ENCODE results near the gene C1orf21. TPM values are rescaled to one million over a fixed set of nuclear protein-coding genes. Genes with fewer than 3 reads are reported as not detected.

Gene C1orf21
- total and polyA plus RNA-seq, 2 of the 4 experiments (the other 2 are of a cell fraction) = 6.4 to 9.9 TPM

GRCh38 chr1:184367427-184368038 lies 19.3 kb upstream of the C1orf21 start:
- H4K91ac ChIP-seq (ENCODE audit: insufficient read depth, low read depth, low read length) = no peak overlapping the region
- TF ChIP-seq RCOR1 (IDR thresholded peaks at IDR 0.05; ENCODE audit: insufficient replicate concordance, low read length) (no peak), MAFK (IDR thresholded peaks at IDR 0.05; ENCODE audit: low read depth, low read length) (no peak), MXI1 (IDR thresholded peaks at IDR 0.05; ENCODE audit: borderline replicate concordance, low read depth, low read length) (no peak), FOS (IDR thresholded peaks at IDR 0.05; ENCODE audit: low read depth, low read length) (no peak), NFE2L2 (IDR thresholded peaks at IDR 0.05; ENCODE audit: low read depth, low read length) (no peak), RFX5 (IDR thresholded peaks at IDR 0.05; ENCODE audit: low read depth, low read length) (no peak), RAD21 (IDR thresholded peaks at IDR 0.05; ENCODE audit: low read length) (no peak), POLR2A (IDR thresholded peaks at IDR 0.05; ENCODE audit: low read depth, low read length) (no peak), CHD1 (IDR thresholded peaks at IDR 0.05; ENCODE audit: low read depth, low read length) (no peak), MAZ (IDR thresholded peaks at IDR 0.05; ENCODE audit: borderline replicate concordance, low read depth, low read length) (no peak), BHLHE40 (IDR thresholded peaks at IDR 0.05; ENCODE audit: low read depth, low read length) (no peak), CEBPB (IDR thresholded peaks at IDR 0.05; ENCODE audit: low read depth, low read length) (no peak), SMC3 (IDR thresholded peaks at IDR 0.05; ENCODE audit: low read depth, low read length) (no peak)
- TF ChIP-seq, protein P1, sequence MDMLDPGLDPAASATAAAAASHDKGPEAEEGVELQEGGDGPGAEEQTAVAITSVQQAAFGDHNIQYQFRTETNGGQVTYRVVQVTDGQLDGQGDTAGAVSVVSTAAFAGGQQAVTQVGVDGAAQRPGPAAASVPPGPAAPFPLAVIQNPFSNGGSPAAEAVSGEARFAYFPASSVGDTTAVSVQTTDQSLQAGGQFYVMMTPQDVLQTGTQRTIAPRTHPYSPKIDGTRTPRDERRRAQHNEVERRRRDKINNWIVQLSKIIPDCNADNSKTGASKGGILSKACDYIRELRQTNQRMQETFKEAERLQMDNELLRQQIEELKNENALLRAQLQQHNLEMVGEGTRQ (IDR thresholded peaks at IDR 0.05; ENCODE audit: low read depth, low read length) = no peak
- TF ChIP-seq, protein P2, sequence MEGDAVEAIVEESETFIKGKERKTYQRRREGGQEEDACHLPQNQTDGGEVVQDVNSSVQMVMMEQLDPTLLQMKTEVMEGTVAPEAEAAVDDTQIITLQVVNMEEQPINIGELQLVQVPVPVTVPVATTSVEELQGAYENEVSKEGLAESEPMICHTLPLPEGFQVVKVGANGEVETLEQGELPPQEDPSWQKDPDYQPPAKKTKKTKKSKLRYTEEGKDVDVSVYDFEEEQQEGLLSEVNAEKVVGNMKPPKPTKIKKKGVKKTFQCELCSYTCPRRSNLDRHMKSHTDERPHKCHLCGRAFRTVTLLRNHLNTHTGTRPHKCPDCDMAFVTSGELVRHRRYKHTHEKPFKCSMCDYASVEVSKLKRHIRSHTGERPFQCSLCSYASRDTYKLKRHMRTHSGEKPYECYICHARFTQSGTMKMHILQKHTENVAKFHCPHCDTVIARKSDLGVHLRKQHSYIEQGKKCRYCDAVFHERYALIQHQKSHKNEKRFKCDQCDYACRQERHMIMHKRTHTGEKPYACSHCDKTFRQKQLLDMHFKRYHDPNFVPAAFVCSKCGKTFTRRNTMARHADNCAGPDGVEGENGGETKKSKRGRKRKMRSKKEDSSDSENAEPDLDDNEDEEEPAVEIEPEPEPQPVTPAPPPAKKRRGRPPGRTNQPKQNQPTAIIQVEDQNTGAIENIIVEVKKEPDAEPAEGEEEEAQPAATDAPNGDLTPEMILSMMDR (conservative IDR thresholded peaks at IDR 0.05; ENCODE audit: low read depth, low read length) = no peak
- TF ChIP-seq, protein P3, sequence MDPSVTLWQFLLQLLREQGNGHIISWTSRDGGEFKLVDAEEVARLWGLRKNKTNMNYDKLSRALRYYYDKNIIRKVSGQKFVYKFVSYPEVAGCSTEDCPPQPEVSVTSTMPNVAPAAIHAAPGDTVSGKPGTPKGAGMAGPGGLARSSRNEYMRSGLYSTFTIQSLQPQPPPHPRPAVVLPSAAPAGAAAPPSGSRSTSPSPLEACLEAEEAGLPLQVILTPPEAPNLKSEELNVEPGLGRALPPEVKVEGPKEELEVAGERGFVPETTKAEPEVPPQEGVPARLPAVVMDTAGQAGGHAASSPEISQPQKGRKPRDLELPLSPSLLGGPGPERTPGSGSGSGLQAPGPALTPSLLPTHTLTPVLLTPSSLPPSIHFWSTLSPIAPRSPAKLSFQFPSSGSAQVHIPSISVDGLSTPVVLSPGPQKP (IDR thresholded peaks at IDR 0.05; ENCODE audit: borderline replicate concordance, low read depth, low read length) = no peak
- no peak overlapping the region for H3K14ac ChIP-seq (replicated peaks; ENCODE audit: low read depth, low read length)
- DNase-seq (no peak), ATAC-seq (ENCODE audit: low read depth) (no peak)
- no peak overlapping the region for H3K23ac ChIP-seq (ENCODE audit: low read depth, low read length)
- H3K27me3 ChIP-seq (ENCODE audit: control insufficient read depth, insufficient read depth, low read length) = peaks cover 2% of the 10 kb centered on the region; the same call in 1 of the 2 replicates
- no peak overlapping the region for H2AK9ac ChIP-seq (replicated peaks; ENCODE audit: low read depth, low read length, poor library complexity)
- no peaks in the 10 kb centered on the region for H3K9me3 ChIP-seq (ENCODE audit: control insufficient read depth, insufficient read depth, low read length)
- no peak overlapping the region for H4K5ac ChIP-seq (ENCODE audit: low read depth, low read length)
- no TSS peak for BruUV-seq (replicated peaks)
- H4K20me1 ChIP-seq (ENCODE audit: insufficient read depth, low read length) = no peaks in the 10 kb centered on the region
- WGBS, 2 experiments (ENCODE audit: extremely low coverage in 2 of 2, insufficient read length in 1 of 2) = no CpG with 5 or more reads among the region's 1 CpG
- no peak overlapping the region for H3K9ac ChIP-seq (ENCODE audit: low read depth, low read length)
- H3K27ac ChIP-seq (ENCODE audit: insufficient read depth, low read length) = no peak overlapping the region
- ChIA-PET CTCF (interaction anchor here (2.0 kb wide), 1 partner anchor 12 kb away, joined by 6 read pairs; no protein-coding TSS in a partner anchor), POLR2A (ENCODE audit: unreplicated experiment) (no interaction called here)
- H3K4me3 ChIP-seq (ENCODE audit: insufficient read depth, low read depth, low read length) = no peak overlapping the region
- no peaks in the 10 kb centered on the region for H3K9me1 ChIP-seq (ENCODE audit: insufficient read depth, low read length)
- H3K4me1 ChIP-seq (ENCODE audit: control insufficient read depth, insufficient read depth, low read length) = peaks cover 2% of the 10 kb centered on the region; the same call in 1 of the 2 replicates
- H3K4me2 ChIP-seq (ENCODE audit: low read depth, low read length) = no peak overlapping the region
- no peak overlapping the region for H2BK120ac ChIP-seq (ENCODE audit: low read depth, low read length)
- no peak overlapping the region for H2BK5ac ChIP-seq (ENCODE audit: low read depth, low read length, poor library complexity, severe bottlenecking)
- H2AFZ ChIP-seq (replicated peaks; ENCODE audit: low read length, poor library complexity) = no peak overlapping the region
- no peak overlapping the region for H3K4ac ChIP-seq (ENCODE audit: low read depth, low read length)
- H3K36me3 ChIP-seq (ENCODE audit: control insufficient read depth, insufficient read depth, low read length) = no peaks in the 10 kb centered on the region
- in situ Hi-C loops (cut with MboI; ENCODE audit: low sequenced_read_pairs) (no loop called here), dilution Hi-C loops (cut with HindIII; ENCODE audit: low sequenced_read_pairs, unreplicated experiment) (no loop called here), intact Hi-C loops (cut with micrococcal nuclease) (no loop called here)
- H3K18ac ChIP-seq (ENCODE audit: low read depth, low read length) = no peak overlapping the region
- no peak overlapping the region for H4K8ac ChIP-seq (ENCODE audit: low read depth in 2 of 2, low read length in 2 of 2)
- no peak overlapping the region for H2AK5ac ChIP-seq (ENCODE audit: low read depth, low read length)
- no peaks in the 10 kb centered on the region for H3K79me1 ChIP-seq (ENCODE audit: low read depth in 1 of 2, low read length in 2 of 2)
- no peak overlapping the region for H2BK20ac ChIP-seq (ENCODE audit: low read depth, low read length)
- no peak overlapping the region for H2BK15ac ChIP-seq (ENCODE audit: low read depth, low read length)
- H3K56ac ChIP-seq (ENCODE audit: extremely low read depth, insufficient read depth, low read length) = no peak overlapping the region
